ES-I3 (cell line): ENCODE results near the gene PMM2.
"Not testable (repeated sequence)": the region's sequence is repeated elsewhere in the genome, so short reads cannot be mapped to it uniquely, and the experiment has no call there.

Source experiments
- H3K36me3 ChIP-seq: 2 replicates; pipeline ENCODE4 v1.6.1; 2013; ENCODE audit warnings: mild to moderate bottlenecking, low read length, control low read depth, moderate library complexity; ENCODE audit not compliant: insufficient read depth
- H3K4me1 ChIP-seq: 2 replicates; pipeline ENCODE4 v1.6.1; 2013; ENCODE audit warnings: mild to moderate bottlenecking, control low read depth, low read length; ENCODE audit not compliant: insufficient read depth
- H3K9ac ChIP-seq: 2 replicates; pipeline ENCODE4 v1.6.1; 2013; ENCODE audit warnings: low read depth, mild to moderate bottlenecking, low read length, moderate library complexity
- H3K9me3 ChIP-seq: 2 replicates; pipeline ENCODE4 v1.6.1; 2013; ENCODE audit warnings: mild to moderate bottlenecking, low read length, moderate library complexity; ENCODE audit not compliant: control insufficient read depth, insufficient read depth

Gene PMM2

GRCh38 chr16:8797364-8798173 lies at the start of gene PMM2, which contains the start of gene TMEM186:
Gene PMM2, plus strand, starts transcription at chr16:8797839. Its CDS starts 44 bp downstream, at chr16:8797883.
Gene TMEM186, minus strand, starts transcription at chr16:8797639. Its CDS starts 25 bp downstream, at chr16:8797614.
- peaks cover 16% of the 10 kb centered on the region for H3K4me1 ChIP-seq

GRCh38 chr16:8748944-8749343 lies 48.7 kb upstream of the PMM2 start:
- not testable (repeated sequence) for H3K9ac ChIP-seq, H3K9me3 ChIP-seq, H3K36me3 ChIP-seq
- peaks cover 10% of the 10 kb centered on the region for H3K4me1 ChIP-seq

More at GRCh38 chr16:8797364-8798173, at the start of gene PMM2, which contains the start of gene TMEM186:
- Histone ChIP-seq H3K9me3 (no peaks in the 10 kb centered on the region), H3K36me3 (peaks cover 3% of the 10 kb centered on the region; the same call in 1 of the 2 replicates), H3K9ac (peak within 1 kb of the TSS; percentile 91)

GRCh38 chr16:8751481-8752311 lies 45.9 kb upstream of the PMM2 start:
- Histone ChIP-seq H3K36me3 (no peaks in the 10 kb centered on the region), H3K4me1 (peaks cover 10% of the 10 kb centered on the region), H3K9ac (no peak overlapping the region), H3K9me3 (no peaks in the 10 kb centered on the region)

GRCh38 chr16:8752706-8753105 lies 44.9 kb upstream of the PMM2 start:
- Histone ChIP-seq H3K4me1 (peaks cover 10% of the 10 kb centered on the region), H3K9me3 (no peaks in the 10 kb centered on the region), H3K9ac (no peak overlapping the region), H3K36me3 (no peaks in the 10 kb centered on the region)

GRCh38 chr16:8753416-8754054 lies 44.1 kb upstream of the PMM2 start:
- Histone ChIP-seq H3K9ac (no peak overlapping the region), H3K9me3 (no peaks in the 10 kb centered on the region), H3K36me3 (no peaks in the 10 kb centered on the region), H3K4me1 (peaks cover 10% of the 10 kb centered on the region)

GRCh38 chr16:8756755-8757154 lies 40.9 kb upstream of the PMM2 start:
- H3K9me3 ChIP-seq, result no peaks in the 10 kb centered on the region
- H3K36me3 ChIP-seq, result no peaks in the 10 kb centered on the region

GRCh38 chr16:8758022-8758421 lies 39.6 kb upstream of the PMM2 start:
- H3K9me3 ChIP-seq, result no peaks in the 10 kb centered on the region
- H3K36me3 ChIP-seq, result no peaks in the 10 kb centered on the region
- H3K4me1 ChIP-seq, result no peaks in the 10 kb centered on the region
- no peak overlapping the region for H3K9ac ChIP-seq

More at GRCh38 chr16:8756755-8757154, 40.9 kb upstream of the PMM2 start:
- Histone ChIP-seq H3K9ac (no peak overlapping the region), H3K4me1 (peaks cover 3% of the 10 kb centered on the region)

GRCh38 chr16:8760021-8760420 lies 37.6 kb upstream of the PMM2 start:
- Histone ChIP-seq H3K36me3 (no peaks in the 10 kb centered on the region), H3K9ac (no peak overlapping the region), H3K4me1 (no peaks in the 10 kb centered on the region), H3K9me3 (no peaks in the 10 kb centered on the region)

GRCh38 chr16:8761078-8761477 lies 36.6 kb upstream of the PMM2 start:
- Histone ChIP-seq H3K36me3 (no peaks in the 10 kb centered on the region), H3K4me1 (no peaks in the 10 kb centered on the region), H3K9ac (no peak overlapping the region), H3K9me3 (no peaks in the 10 kb centered on the region)

GRCh38 chr16:8762254-8762653 lies 35.4 kb upstream of the PMM2 start:
- H3K9ac ChIP-seq, result no peak overlapping the region
- no peaks in the 10 kb centered on the region for H3K36me3 ChIP-seq
- no peaks in the 10 kb centered on the region for H3K9me3 ChIP-seq
- H3K4me1 ChIP-seq, result no peaks in the 10 kb centered on the region

- Histone ChIP-seq H3K36me3 (no peaks in the 10 kb centered on the region), H3K9ac (no peak overlapping the region), H3K9me3 (no peaks in the 10 kb centered on the region), H3K4me1 (no peaks in the 10 kb centered on the region)
These were observed 34.6 kb upstream of the PMM2 start for GRCh38 chr16:8763083-8763482.

- no peaks in the 10 kb centered on the region for H3K36me3 ChIP-seq
- H3K9ac ChIP-seq, result no peak overlapping the region
- H3K9me3 ChIP-seq, result no peaks in the 10 kb centered on the region
- H3K4me1 ChIP-seq, result no peaks in the 10 kb centered on the region
These were observed 33.7 kb upstream of the PMM2 start for GRCh38 chr16:8763899-8764298.

GRCh38 chr16:8764525-8765250 lies 33.0 kb upstream of the PMM2 start:
- Histone ChIP-seq H3K9me3 (no peaks in the 10 kb centered on the region), H3K9ac (no peak overlapping the region), H3K4me1 (no peaks in the 10 kb centered on the region), H3K36me3 (no peaks in the 10 kb centered on the region)

GRCh38 chr16:8767176-8767575 lies 30.5 kb upstream of the PMM2 start:
- H3K36me3 ChIP-seq, result no peaks in the 10 kb centered on the region
- no peaks in the 10 kb centered on the region for H3K9me3 ChIP-seq
- no peaks in the 10 kb centered on the region for H3K4me1 ChIP-seq
- H3K9ac ChIP-seq, result no peak overlapping the region
